LNCaP clone FGC (cell line): ENCODE results near the gene TMEM145.

Source experiments
- DNase-seq: peaks from one replicate; pipeline ENCODE4 v3.0.0-alpha.2; 2011; ENCODE audit warnings: low read depth
- H3K4me3 ChIP-seq: 2 replicates; pipeline ENCODE4 v1.5.1; 2011; ENCODE audit warnings: mild to moderate bottlenecking, low read depth, low read length, control low read depth
- TF ChIP-seq, protein P1 (sequence below): IDR thresholded peaks from 2 replicates; pipeline ENCODE4 v1.5.1; 2012; ENCODE audit warnings: mild to moderate bottlenecking; ENCODE audit not compliant: control insufficient read depth, insufficient read depth; ENCODE audit errors: extremely low read depth

Gene TMEM145

GRCh38 chr19:42348211-42348610 lies 35.1 kb downstream of the TMEM145 start:
- TF ChIP-seq, protein P1, sequence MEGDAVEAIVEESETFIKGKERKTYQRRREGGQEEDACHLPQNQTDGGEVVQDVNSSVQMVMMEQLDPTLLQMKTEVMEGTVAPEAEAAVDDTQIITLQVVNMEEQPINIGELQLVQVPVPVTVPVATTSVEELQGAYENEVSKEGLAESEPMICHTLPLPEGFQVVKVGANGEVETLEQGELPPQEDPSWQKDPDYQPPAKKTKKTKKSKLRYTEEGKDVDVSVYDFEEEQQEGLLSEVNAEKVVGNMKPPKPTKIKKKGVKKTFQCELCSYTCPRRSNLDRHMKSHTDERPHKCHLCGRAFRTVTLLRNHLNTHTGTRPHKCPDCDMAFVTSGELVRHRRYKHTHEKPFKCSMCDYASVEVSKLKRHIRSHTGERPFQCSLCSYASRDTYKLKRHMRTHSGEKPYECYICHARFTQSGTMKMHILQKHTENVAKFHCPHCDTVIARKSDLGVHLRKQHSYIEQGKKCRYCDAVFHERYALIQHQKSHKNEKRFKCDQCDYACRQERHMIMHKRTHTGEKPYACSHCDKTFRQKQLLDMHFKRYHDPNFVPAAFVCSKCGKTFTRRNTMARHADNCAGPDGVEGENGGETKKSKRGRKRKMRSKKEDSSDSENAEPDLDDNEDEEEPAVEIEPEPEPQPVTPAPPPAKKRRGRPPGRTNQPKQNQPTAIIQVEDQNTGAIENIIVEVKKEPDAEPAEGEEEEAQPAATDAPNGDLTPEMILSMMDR = no peak
- no peak for DNase-seq
- no peak overlapping the region for H3K4me3 ChIP-seq

GRCh38 chr19:42349378-42350107 lies 36.4 kb downstream of the TMEM145 start:
- DNase-seq = no peak
- TF ChIP-seq, protein P1 = no peak
- no peak overlapping the region for H3K4me3 ChIP-seq

GRCh38 chr19:42350417-42350816 lies 37.3 kb downstream of the TMEM145 start:
- TF ChIP-seq, protein P1 = no peak
- no peak for DNase-seq

DNA sequence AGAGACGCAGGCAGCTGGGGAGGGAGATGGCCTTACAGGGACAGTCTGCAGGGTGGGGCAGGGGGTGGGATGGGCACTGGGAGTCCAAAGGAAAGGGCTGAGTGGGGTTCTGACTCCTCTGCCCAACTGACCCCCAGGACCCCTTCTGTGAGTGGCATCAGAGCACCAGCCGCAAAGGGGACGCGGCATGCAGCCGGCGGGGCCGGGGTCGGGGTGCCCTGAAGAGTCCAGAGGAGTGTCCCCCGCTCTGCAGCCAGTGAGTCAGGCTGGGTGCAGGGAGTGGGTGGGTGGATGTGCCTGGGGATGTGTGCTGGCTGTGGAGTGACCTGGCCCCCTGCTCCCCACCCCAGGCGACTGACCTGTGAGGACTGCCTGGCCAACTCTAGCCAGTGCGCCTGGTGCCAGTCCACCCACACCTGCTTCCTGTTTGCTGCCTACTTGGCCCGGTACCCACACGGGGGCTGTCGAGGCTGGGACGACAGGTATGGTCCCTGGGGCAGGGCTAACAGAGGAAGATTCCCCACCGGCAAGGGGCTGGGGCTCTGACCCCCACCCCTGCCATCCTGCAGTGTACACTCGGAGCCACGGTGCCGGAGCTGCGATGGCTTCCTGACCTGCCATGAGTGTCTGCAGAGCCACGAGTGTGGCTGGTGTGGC lies 38.1 kb downstream of the TMEM145 start:
- DNase-seq = no peak
- TF ChIP-seq, protein P1 = no peak
- no peak overlapping the region for H3K4me3 ChIP-seq

More at GRCh38 chr19:42350417-42350816, 37.3 kb downstream of the TMEM145 start:
- no peak overlapping the region for H3K4me3 ChIP-seq

DNA sequence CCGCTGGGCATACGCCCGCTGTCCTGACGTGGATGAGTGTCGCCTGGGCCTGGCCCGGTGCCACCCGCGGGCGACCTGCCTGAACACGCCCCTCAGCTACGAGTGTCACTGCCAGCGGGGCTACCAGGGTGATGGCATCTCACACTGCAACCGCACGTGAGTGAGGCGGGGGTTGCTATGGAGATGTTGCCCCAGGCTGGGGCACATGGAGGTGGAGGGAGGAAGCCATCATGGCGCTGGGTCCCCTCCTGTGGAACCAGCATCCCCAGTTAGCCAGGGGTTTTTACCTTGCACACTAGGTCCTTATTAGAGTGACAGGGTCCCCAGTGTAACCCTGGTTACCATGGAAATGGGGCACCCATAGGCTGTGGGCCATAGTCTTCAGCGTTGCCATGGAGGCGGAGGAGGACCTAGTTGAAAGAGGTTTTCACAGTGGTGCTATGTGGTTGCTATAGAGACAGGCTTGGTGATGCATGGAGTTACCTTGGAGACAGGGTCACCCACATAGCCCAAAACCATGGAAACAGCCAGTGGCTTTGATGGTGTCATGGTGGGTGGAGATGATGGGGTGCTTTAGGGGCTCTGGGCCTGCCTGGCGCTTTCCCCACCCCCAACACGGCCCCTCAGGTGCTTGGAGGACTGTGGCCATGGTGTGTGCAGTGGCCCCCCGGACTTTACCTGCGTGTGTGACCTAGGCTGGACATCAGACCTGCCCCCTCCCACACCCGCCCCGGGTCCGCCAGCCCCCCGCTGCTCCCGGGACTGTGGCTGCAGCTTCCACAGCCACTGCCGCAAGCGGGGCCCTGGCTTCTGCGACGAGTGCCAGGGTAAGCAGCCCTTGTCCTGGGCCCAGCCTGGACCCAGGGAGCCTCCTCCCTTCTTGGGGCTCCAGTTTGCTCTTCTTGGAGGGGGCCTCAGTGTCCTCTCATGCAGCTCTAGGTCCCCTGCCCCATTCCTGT lies 39.5 kb downstream of the TMEM145 start:
- TF ChIP-seq, protein P1 = no peak
- no peak for DNase-seq
- H3K4me3 ChIP-seq = no peak overlapping the region

- no peak for DNase-seq
- TF ChIP-seq, protein P1 = no peak
- no peak overlapping the region for H3K4me3 ChIP-seq
These were observed 40.4 kb downstream of the TMEM145 start for GRCh38 chr19:42353341-42354015.
